IMR-90 (cell line): Measurements from ENCODE around the gene RAB28. TPM values are rescaled to one million over a fixed set of nuclear protein-coding genes. Genes with fewer than 3 reads are reported as not detected.

Source experiments
- ATAC-seq: fragments of 200-7000 bp; cut with Tn5 transposase; 2 replicates; pipeline ENCODE4 v1.9.1; 2020; ENCODE audit warnings: low read depth, mild to moderate bottlenecking, moderate library complexity
- BruUV-seq: library from RNA; stranded (reverse); fragments of 400-500 nt; replicated peaks from 2 replicates; lab custom pipeline; 2021; lab: Mats Ljungman, UMichigan
- CTCF ChIA-PET: fragments of 300-600 bp; formaldehyde crosslinking; extraction: SDS; loops from one replicate; lab custom pipeline; 2021; ENCODE audit warnings: antibody characterized with exemption; lab: Yijun Ruan, JAX
- POLR2A ChIA-PET: fragments of 300-600 bp; sonication (Branson Sonifier 250); formaldehyde crosslinking; loops from one replicate; lab custom pipeline; 2022; ENCODE audit warnings: antibody characterized with exemption; ENCODE audit not compliant: unreplicated experiment; lab: Charles Lee
- DNase-seq: peaks from one replicate; pipeline ENCODE4 v3.0.0; 2013
- H2AFZ ChIP-seq: replicated peaks from 2 replicates; pipeline ENCODE3; 2013; ENCODE audit warnings: low read length, mild to moderate bottlenecking; ENCODE audit not compliant: poor library complexity
- H2AK5ac ChIP-seq: 2 replicates; pipeline ENCODE4 v1.6.1; 2013; ENCODE audit warnings: low read depth, low read length, inconsistent platforms
- H2AK9ac ChIP-seq: replicated peaks from 2 replicates; pipeline ENCODE3; 2013; ENCODE audit warnings: mild to moderate bottlenecking, low read depth, low read length, moderate library complexity; ENCODE audit not compliant: poor library complexity
- H2BK120ac ChIP-seq: 2 replicates; pipeline ENCODE4 v1.6.1; 2013; ENCODE audit warnings: low read depth, low read length, inconsistent platforms
- H2BK15ac ChIP-seq: 3 replicates; pipeline ENCODE4 v1.6.1; 2013; ENCODE audit warnings: low read depth, low read length, inconsistent platforms
- H2BK20ac ChIP-seq: 2 replicates; pipeline ENCODE4 v1.6.1; 2013; ENCODE audit warnings: low read depth, mild to moderate bottlenecking, inconsistent platforms, low read length, moderate library complexity
- H2BK5ac ChIP-seq: 2 replicates; pipeline ENCODE4 v1.6.1; 2013; ENCODE audit warnings: mild to moderate bottlenecking, low read depth, low read length, inconsistent platforms; ENCODE audit not compliant: poor library complexity, severe bottlenecking
- H3K14ac ChIP-seq: replicated peaks from 2 replicates; pipeline ENCODE4 v1.6.1; 2013; ENCODE audit warnings: low read depth, low read length, inconsistent platforms
- H3K18ac ChIP-seq: 2 replicates; pipeline ENCODE4 v1.6.1; 2013; ENCODE audit warnings: low read depth, low read length, control low read depth
- H3K23ac ChIP-seq: 2 replicates; pipeline ENCODE4 v1.6.1; 2013; ENCODE audit warnings: low read depth, low read length, inconsistent platforms
- H3K27ac ChIP-seq: 2 replicates; pipeline ENCODE4 v1.5.1; 2013; ENCODE audit warnings: mild to moderate bottlenecking, control low read depth, low read length; ENCODE audit not compliant: insufficient read depth
- H3K27me3 ChIP-seq: 2 replicates; pipeline ENCODE4 v1.6.1; 2013; ENCODE audit warnings: low read length; ENCODE audit not compliant: control insufficient read depth, insufficient read depth
- H3K36me3 ChIP-seq: 2 replicates; pipeline ENCODE4 v1.6.1; 2013; ENCODE audit warnings: low read length, mixed read lengths; ENCODE audit not compliant: control insufficient read depth, insufficient read depth
- H3K4ac ChIP-seq: 2 replicates; pipeline ENCODE4 v1.6.1; 2013; ENCODE audit warnings: low read depth, low read length, inconsistent platforms
- H3K4me1 ChIP-seq: 2 replicates; pipeline ENCODE4 v1.6.1; 2013; ENCODE audit warnings: low read length, mixed read lengths; ENCODE audit not compliant: control insufficient read depth, insufficient read depth
- H3K4me2 ChIP-seq: 2 replicates; pipeline ENCODE4 v1.6.1; 2013; ENCODE audit warnings: low read depth, mild to moderate bottlenecking, control low read depth, low read length, moderate library complexity
- H3K4me3 ChIP-seq: 2 replicates; pipeline ENCODE4 v1.5.1; 2013; ENCODE audit warnings: low read depth, mild to moderate bottlenecking, control low read depth, low read length, moderate library complexity; ENCODE audit not compliant: insufficient read depth
- H3K56ac ChIP-seq: 2 replicates; pipeline ENCODE4 v1.6.1; 2013; ENCODE audit warnings: low read length, inconsistent platforms; ENCODE audit not compliant: insufficient read depth; ENCODE audit errors: extremely low read depth
- H3K79me1 ChIP-seq, 2 experiments: 2 replicates each; pipeline ENCODE4 v1.6.1; 2013; ENCODE audit warnings: low read length in 2 of 2, inconsistent platforms in 1 of 2, low read depth in 1 of 2
- H3K9ac ChIP-seq: 2 replicates; pipeline ENCODE4 v1.6.1; 2013; ENCODE audit warnings: low read depth, low read length, control low read depth
- H3K9me1 ChIP-seq: 2 replicates; pipeline ENCODE4 v1.6.1; 2013; ENCODE audit warnings: low read length, inconsistent platforms; ENCODE audit not compliant: insufficient read depth
- H3K9me3 ChIP-seq: 2 replicates; pipeline ENCODE4 v1.6.1; 2013; ENCODE audit warnings: low read length; ENCODE audit not compliant: control insufficient read depth, insufficient read depth
- H4K20me1 ChIP-seq: 2 replicates; pipeline ENCODE4 v1.6.1; 2013; ENCODE audit warnings: low read length, inconsistent platforms; ENCODE audit not compliant: insufficient read depth
- H4K5ac ChIP-seq: 2 replicates; pipeline ENCODE4 v1.6.1; 2013; ENCODE audit warnings: mild to moderate bottlenecking, low read depth, low read length, control low read depth
- H4K8ac ChIP-seq, 2 experiments: 2 replicates each; pipeline ENCODE4 v1.6.1; 2013; ENCODE audit warnings: low read depth in 2 of 2, low read length in 2 of 2, control low read depth in 1 of 2, inconsistent platforms in 1 of 2
- H4K91ac ChIP-seq: 2 replicates; pipeline ENCODE4 v1.6.1; 2013; ENCODE audit warnings: low read depth, low read length, inconsistent platforms; ENCODE audit not compliant: insufficient read depth
- BHLHE40 ChIP-seq: fragments of 150-350 bp; IDR thresholded peaks from 2 replicates; pipeline ENCODE4 v1.6.1; 2016; ENCODE audit warnings: mild to moderate bottlenecking, low read depth, low read length
- MAFK ChIP-seq: IDR thresholded peaks from 2 replicates; pipeline ENCODE4 v1.6.1; 2012; ENCODE audit warnings: low read depth, low read length, improper control_type of control experiment
- NFE2L2 ChIP-seq: fragments of 150-350 bp; IDR thresholded peaks from 2 replicates; pipeline ENCODE4 v1.6.1; 2016; ENCODE audit warnings: low read depth, mild to moderate bottlenecking, low read length
- POLR2A ChIP-seq: IDR thresholded peaks from 2 replicates; pipeline ENCODE4 v1.6.1; 2012; ENCODE audit warnings: mild to moderate bottlenecking, low read depth, low read length
- RCOR1 ChIP-seq: IDR thresholded peaks from 2 replicates; pipeline ENCODE4 v1.6.1; 2012; ENCODE audit warnings: mild to moderate bottlenecking, low read length, improper control_type of control experiment; ENCODE audit not compliant: insufficient replicate concordance
- RFX5 ChIP-seq: IDR thresholded peaks from 2 replicates; pipeline ENCODE4 v1.8.0; 2012; ENCODE audit warnings: low read depth, mild to moderate bottlenecking, low read length, moderate library complexity
- dilution Hi-C: fragments of 300-500 bp; cut with HindIII; formaldehyde crosslinking; loops from one replicate; pipeline ENCODE4 v1.14.3; 2018; ENCODE audit warnings: low sequenced_read_pairs; ENCODE audit not compliant: unreplicated experiment
- in situ Hi-C: fragments of 300-500 bp; cut with MboI; formaldehyde crosslinking; loops from 3 replicates; pipeline ENCODE4 v1.14.3; 2019; ENCODE audit warnings: low sequenced_read_pairs, inconsistent platforms, mixed read lengths
- intact Hi-C: fragments of 100-400 bp; cut with micrococcal nuclease; formaldehyde crosslinking; loops from 2 replicates; pipeline ENCODE4 v1.10.0; 2022
- polyA plus RNA-seq, 3 experiments: library from polyadenylated mRNA; depleted of rRNA; stranded (reverse); fragments of >200 nt; gene quantifications; 2 replicates each; pipeline ENCODE4 v1.2.3, GENCODE V29; 2012; ENCODE audit warnings: low replicate concordance in 1 of 3
- total RNA-seq: library from RNA; depleted of rRNA; stranded (reverse); fragments of >200 nt; gene quantifications from 2 replicates; pipeline ENCODE4 v1.2.3, GENCODE V29; 2012
- TF ChIP-seq, protein P1 (sequence below): conservative IDR thresholded peaks from 2 replicates; pipeline ENCODE4 v1.5.1; 2012; ENCODE audit warnings: mild to moderate bottlenecking, low read depth, low read length, improper control_type of control experiment
- TF ChIP-seq, protein P2 (sequence below): fragments of 150-350 bp; IDR thresholded peaks from 2 replicates; pipeline ENCODE4 v1.6.1; 2017; ENCODE audit warnings: mild to moderate bottlenecking, antibody characterized with exemption, low read length, low read depth

Gene RAB28
- total and polyA plus RNA-seq, 2 of the 4 experiments (the other 2 are of a cell fraction), result 7.5 to 10.8 TPM

DNA sequence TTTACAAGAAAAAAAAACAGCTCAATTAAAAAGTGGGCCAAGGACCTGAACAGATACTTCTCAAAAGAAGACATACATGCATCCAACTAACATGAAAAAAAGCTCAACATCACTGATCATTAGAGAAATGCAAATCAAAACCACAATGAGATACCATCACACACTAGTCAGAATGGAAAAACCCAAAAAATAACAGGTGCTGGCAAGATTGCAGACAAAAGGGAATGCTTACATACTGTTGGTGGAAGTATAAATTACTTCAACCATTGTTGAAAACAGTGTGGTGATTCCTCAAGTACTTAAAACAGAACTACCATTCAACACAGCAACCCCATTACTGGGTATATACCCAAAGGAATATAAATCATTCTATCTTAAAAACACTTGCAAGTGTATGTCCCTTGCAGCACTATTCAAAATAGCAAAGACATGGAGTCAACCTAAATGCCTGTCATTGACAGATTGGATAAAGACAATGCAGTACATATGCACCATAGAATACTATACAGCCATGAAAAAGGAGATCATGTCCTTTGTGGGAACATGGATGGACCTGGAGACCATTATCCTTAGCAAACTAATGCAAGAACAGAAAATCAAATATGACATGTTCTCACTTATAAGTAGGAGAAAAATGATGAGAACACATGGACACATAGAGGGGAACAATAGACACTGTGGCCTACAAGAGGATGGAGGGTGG lies 97.6 kb downstream of the RAB28 start:
- peak; percentile 21 for DNase-seq
- no peak overlapping the region for H2BK5ac ChIP-seq

More for the DNA sequence above, 97.6 kb downstream of the RAB28 start:
- H3K23ac ChIP-seq, result no peak overlapping the region
- no peaks in the 10 kb centered on the region for H3K4me1 ChIP-seq
- H2BK120ac ChIP-seq, result no peak overlapping the region
- ChIA-PET CTCF (no interaction called here), POLR2A (no interaction called here)
- no peak overlapping the region for H3K14ac ChIP-seq
- H3K56ac ChIP-seq, result no peak overlapping the region
- H2BK15ac ChIP-seq, result no peak overlapping the region
- no peak overlapping the region for H3K27ac ChIP-seq
- H3K27me3 ChIP-seq, result no peaks in the 10 kb centered on the region
- in situ Hi-C loops, result no loop called here
- H3K4me3 ChIP-seq, result no peak overlapping the region
- H2AK5ac ChIP-seq, result no peak overlapping the region
- no peaks in the 10 kb centered on the region for H3K36me3 ChIP-seq
- TF ChIP-seq, protein P1, sequence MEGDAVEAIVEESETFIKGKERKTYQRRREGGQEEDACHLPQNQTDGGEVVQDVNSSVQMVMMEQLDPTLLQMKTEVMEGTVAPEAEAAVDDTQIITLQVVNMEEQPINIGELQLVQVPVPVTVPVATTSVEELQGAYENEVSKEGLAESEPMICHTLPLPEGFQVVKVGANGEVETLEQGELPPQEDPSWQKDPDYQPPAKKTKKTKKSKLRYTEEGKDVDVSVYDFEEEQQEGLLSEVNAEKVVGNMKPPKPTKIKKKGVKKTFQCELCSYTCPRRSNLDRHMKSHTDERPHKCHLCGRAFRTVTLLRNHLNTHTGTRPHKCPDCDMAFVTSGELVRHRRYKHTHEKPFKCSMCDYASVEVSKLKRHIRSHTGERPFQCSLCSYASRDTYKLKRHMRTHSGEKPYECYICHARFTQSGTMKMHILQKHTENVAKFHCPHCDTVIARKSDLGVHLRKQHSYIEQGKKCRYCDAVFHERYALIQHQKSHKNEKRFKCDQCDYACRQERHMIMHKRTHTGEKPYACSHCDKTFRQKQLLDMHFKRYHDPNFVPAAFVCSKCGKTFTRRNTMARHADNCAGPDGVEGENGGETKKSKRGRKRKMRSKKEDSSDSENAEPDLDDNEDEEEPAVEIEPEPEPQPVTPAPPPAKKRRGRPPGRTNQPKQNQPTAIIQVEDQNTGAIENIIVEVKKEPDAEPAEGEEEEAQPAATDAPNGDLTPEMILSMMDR, result no peak
- no peak for TF ChIP-seq RFX5
- no peak for TF ChIP-seq POLR2A
- TF ChIP-seq MAFK, result no peak
- TF ChIP-seq, protein P2, sequence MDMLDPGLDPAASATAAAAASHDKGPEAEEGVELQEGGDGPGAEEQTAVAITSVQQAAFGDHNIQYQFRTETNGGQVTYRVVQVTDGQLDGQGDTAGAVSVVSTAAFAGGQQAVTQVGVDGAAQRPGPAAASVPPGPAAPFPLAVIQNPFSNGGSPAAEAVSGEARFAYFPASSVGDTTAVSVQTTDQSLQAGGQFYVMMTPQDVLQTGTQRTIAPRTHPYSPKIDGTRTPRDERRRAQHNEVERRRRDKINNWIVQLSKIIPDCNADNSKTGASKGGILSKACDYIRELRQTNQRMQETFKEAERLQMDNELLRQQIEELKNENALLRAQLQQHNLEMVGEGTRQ, result no peak
- TF ChIP-seq BHLHE40, result no peak
- no peak for TF ChIP-seq NFE2L2
- no peak for TF ChIP-seq RCOR1
- H4K8ac ChIP-seq, result no peak overlapping the region
- no TSS peak for BruUV-seq
- no peak overlapping the region for H3K18ac ChIP-seq
- no peak overlapping the region for H3K9ac ChIP-seq
- no peaks in the 10 kb centered on the region for H3K9me3 ChIP-seq
- peaks cover 7% of the 10 kb centered on the region; the same call in 1 of the 2 replicates for H3K9me1 ChIP-seq
- dilution Hi-C loops, result no loop called here
- no peak overlapping the region for H3K4me2 ChIP-seq
- no peak overlapping the region for H2AFZ ChIP-seq
- no peak overlapping the region for H4K91ac ChIP-seq
- H4K20me1 ChIP-seq, result peaks cover 3% of the 10 kb centered on the region; the same call in 1 of the 2 replicates
- H2AK9ac ChIP-seq, result no peak overlapping the region
- no peaks in the 10 kb centered on the region; a peak in 1 of 4 replicates for H3K79me1 ChIP-seq
- ATAC-seq, result no peak
- intact Hi-C loops, result no loop called here
- H4K5ac ChIP-seq, result no peak overlapping the region
- no peak overlapping the region for H3K4ac ChIP-seq
- no peak overlapping the region for H2BK20ac ChIP-seq
